Heart left ventricle (tissue), 13 donors: Measurements from ENCODE around the gene DUSP10.

Source experiments
- CTCF ChIP-seq, 12 donors: fragments of 200-600 bp; sonication (generic) in 4 of 12; IDR thresholded peaks; one replicate each; pipeline versions ENCODE4 v1.5.0 to v1.8.0; 2018 to 2022; ENCODE audit warnings: antibody characterized with exemption in 12 of 12, mild to moderate bottlenecking in 5 of 12
- POLR2A ChIP-seq, 2 donors: fragments of 450-650 bp; IDR thresholded peaks; one replicate each; pipeline ENCODE4 v1.6.1; 2017; ENCODE audit warnings: antibody characterized with exemption in 2 of 2, mild to moderate bottlenecking in 2 of 2, moderate library complexity in 2 of 2
- donor health status: ischemic (EF 13 %, LVEDD 7.1; RV severe dilation, severe dysfunction).
- donor health status: DM: no; HTN: yes; CAD: no.
- donor health status: DM: no; HTN: no; CAD: no.
- donor health status: ischemic (EF 25% LVEDD 6.9; RV normal size, moderate dysfunction).
- donor health status: ischemic (EF 25% LVEDD 5.7; RV mildly dilated, moderate dysfunction).
- donor health status: ischemic (EF 35%, LVEDD 5.7; RV mildly dilated, moderate dysfunction).
- donor health status: nonischemic (EF 11% LVEDD 7.7; RV severe dilation, severe dysfunction).
- donor health status: DM: yes; HTN: yes; CAD: no.
- donor health status: PGD.
- donor health status: ischemic (EF 29% LVEDD 5.4; RV normal size, mild dysfunction).
- donor health status: nonischemic (EF 23%, LVEDD 6.1; RV moderate dilation, normal function).

GRCh38 chr1:221761354-221762002 lies 19.6 kb upstream of the DUSP10 start:
- TF ChIP-seq CTCF (IDR thresholded peaks at IDR 0.05) = no peak
- TF ChIP-seq POLR2A (IDR thresholded peaks at IDR 0.05) = no peak
